Measurements from ENCODE around the gene CYB5R4.

Gene CYB5R4

GRCh38 chr6:83978997-83979396 is 119.5 kb downstream of the CYB5R4 start:
- TF ChIP-seq RARB (CRISPR knock-in tag; IDR thresholded peaks at IDR 0.05), result no peak
- no peak for TF ChIP-seq BACH2 (CRISPR knock-in tag; IDR thresholded peaks at IDR 0.05; ENCODE audit: borderline replicate concordance)
- TF ChIP-seq GLIS3 (CRISPR knock-in tag; IDR thresholded peaks at IDR 0.05), result no peak
- no peak for TF ChIP-seq ZFP30 (CRISPR knock-in tag; IDR thresholded peaks at IDR 0.05)
- no peak for ATAC-seq

GRCh38 chr6:83984411-83984810 is 124.9 kb downstream of the CYB5R4 start:
- no peak for ATAC-seq
- no peak for TF ChIP-seq OSR1 (CRISPR knock-in tag; IDR thresholded peaks at IDR 0.05)
- no peak for TF ChIP-seq PPARA (CRISPR knock-in tag; IDR thresholded peaks at IDR 0.05; ENCODE audit: borderline replicate concordance)
- TF ChIP-seq RARB (CRISPR knock-in tag; IDR thresholded peaks at IDR 0.05), result no peak

- ATAC-seq, result no peak
- TF ChIP-seq ZFP3 (CRISPR knock-in tag; IDR thresholded peaks at IDR 0.05) (no peak), ZNF70 (CRISPR knock-in tag; IDR thresholded peaks at IDR 0.05) (no peak), ZNF565 (CRISPR knock-in tag; conservative IDR thresholded peaks at IDR 0.05; ENCODE audit: low read depth) (no peak), CSDC2 (CRISPR knock-in tag; IDR thresholded peaks at IDR 0.05) (no peak), ISL1 (CRISPR knock-in tag; IDR thresholded peaks at IDR 0.05) (no peak)
These were observed 125.8 kb downstream of the CYB5R4 start for GRCh38 chr6:83985308-83985713.

GRCh38 chr6:83985715-83986114 is 126.2 kb downstream of the CYB5R4 start:
- ATAC-seq, result no peak
- TF ChIP-seq ZFP30 (CRISPR knock-in tag; IDR thresholded peaks at IDR 0.05) (no peak), OSR1 (CRISPR knock-in tag; IDR thresholded peaks at IDR 0.05) (no peak), ZNF565 (CRISPR knock-in tag; conservative IDR thresholded peaks at IDR 0.05; ENCODE audit: low read depth) (no peak), GLIS3 (CRISPR knock-in tag; IDR thresholded peaks at IDR 0.05) (no peak), ZC3H10 (CRISPR knock-in tag; IDR thresholded peaks at IDR 0.05) (no peak)

GRCh38 chr6:83998021-83998584 is 138.6 kb downstream of the CYB5R4 start:
- TF ChIP-seq TSHZ2 (CRISPR knock-in tag; IDR thresholded peaks at IDR 0.05) (no peak), ZFP3 (CRISPR knock-in tag; IDR thresholded peaks at IDR 0.05) (no peak), PATZ1 (CRISPR knock-in tag; IDR thresholded peaks at IDR 0.05; ENCODE audit: borderline replicate concordance) (no peak), TCF4 (CRISPR knock-in tag; IDR thresholded peaks at IDR 0.05; ENCODE audit: borderline replicate concordance) (no peak), TOX (CRISPR knock-in tag; IDR thresholded peaks at IDR 0.05; ENCODE audit: borderline replicate concordance) (no peak), ISL1 (CRISPR knock-in tag; IDR thresholded peaks at IDR 0.05) (no peak), GLIS3 (CRISPR knock-in tag; IDR thresholded peaks at IDR 0.05) (no peak), ZNF565 (CRISPR knock-in tag; conservative IDR thresholded peaks at IDR 0.05; ENCODE audit: low read depth) (no peak), ZFP30 (CRISPR knock-in tag; IDR thresholded peaks at IDR 0.05) (no peak), ARNTL (CRISPR knock-in tag; IDR thresholded peaks at IDR 0.05; ENCODE audit: borderline replicate concordance, low read depth) (no peak), BACH2 (CRISPR knock-in tag; IDR thresholded peaks at IDR 0.05; ENCODE audit: borderline replicate concordance) (no peak), CREB5 (CRISPR knock-in tag; IDR thresholded peaks at IDR 0.05; ENCODE audit: low read depth) (no peak), ZNF70 (CRISPR knock-in tag; IDR thresholded peaks at IDR 0.05) (no peak), SNAI2 (CRISPR knock-in tag; IDR thresholded peaks at IDR 0.05) (no peak), ZNF8 (CRISPR knock-in tag; IDR thresholded peaks at IDR 0.05) (no peak)
- no peak for ATAC-seq
